NCI-H2227 (cell line): ENCODE results near the gene LAMA4.

Source experiments
- DNase-seq: peaks from one replicate; lab custom pipeline; 2025; ENCODE audit not compliant: unreplicated experiment; lab: John Stamatoyannopoulos, UW

LAMA4 gene

DNA sequence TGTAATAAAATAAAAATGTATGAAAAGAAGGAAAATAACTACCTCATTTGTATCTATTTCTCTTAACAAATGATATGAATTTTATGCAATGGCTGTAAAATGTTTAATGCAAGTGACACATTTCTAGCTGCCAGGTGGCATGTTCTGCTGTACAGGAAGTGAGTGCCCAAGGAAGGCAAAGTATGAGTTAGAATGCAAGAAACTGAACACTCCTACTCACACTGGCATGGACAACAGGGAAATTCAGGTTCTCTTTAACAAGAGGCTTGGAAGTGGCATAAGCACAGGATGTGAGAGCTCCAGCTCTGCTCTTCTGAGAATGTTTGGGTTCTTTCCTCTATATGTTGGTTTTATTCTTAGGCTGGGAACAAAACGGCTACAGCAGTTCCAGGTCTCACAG lies 20.4 kb upstream of the LAMA4 start:
- DNase-seq = no peak

DNA sequence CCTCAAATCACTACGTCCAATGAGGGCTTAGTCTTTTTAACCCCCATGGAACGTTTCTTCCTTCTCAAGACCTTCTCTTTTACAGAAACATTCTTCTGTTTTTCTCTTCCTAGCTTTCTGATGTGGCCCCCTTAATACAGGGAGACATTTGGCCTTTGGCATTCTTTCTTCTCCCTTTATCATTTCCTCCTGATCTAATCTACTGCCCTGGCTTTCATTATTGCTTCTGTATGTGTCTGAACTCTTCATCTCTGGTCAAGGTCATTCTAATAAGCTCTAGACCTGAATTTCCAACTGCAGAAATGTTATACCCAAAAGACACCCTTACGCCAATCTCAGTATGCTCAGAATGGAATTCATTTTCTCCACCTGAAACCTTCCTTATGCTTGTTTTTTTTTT lies 18.4 kb upstream of the LAMA4 start:
- no peak for DNase-seq

DNA sequence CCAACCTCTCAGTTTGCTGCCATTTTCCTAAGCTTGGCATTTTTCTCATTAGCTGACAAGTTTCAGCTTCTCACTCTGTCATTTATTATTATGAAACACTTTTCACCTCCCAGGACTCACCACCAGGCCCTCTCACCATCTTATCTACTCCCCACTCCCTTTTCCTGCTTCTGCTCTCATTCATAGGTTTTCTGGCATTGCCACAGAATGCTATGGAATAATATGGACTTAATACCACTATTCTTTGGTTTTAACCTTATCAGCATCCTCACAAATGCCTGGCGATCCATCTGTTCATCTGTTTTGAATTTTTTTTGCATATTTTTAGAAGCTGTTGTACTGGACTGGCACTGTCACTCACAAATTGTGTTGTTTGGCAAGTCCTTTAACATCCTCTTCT lies 16.4 kb upstream of the LAMA4 start:
- no peak for DNase-seq

DNA sequence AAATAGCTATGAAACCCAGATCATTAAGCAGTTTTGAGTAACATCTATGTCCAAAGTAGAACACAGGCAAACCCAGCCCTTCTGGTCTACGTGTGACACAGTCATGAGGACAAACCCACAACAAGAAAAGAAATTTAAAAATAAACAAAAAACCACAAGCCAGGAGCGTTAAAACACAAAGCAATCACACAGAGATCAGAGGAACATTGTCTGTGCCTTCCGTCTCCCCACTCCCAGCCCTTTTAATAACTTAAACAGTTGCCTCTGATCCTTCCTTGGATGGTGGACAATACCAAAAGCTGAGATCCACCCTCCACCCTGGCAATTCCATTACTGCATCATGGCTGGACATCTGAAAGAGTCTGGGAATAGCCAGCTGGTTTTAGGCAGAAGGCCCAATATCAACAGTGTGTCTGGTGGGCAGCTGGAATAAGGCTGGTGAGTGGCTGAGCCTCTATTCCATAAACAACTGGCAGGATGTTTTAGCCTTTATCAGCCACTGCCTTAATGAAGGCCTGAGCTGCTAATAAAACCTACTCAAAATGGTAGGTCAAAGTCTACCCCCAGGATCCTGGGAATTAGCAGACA lies 15.7 kb upstream of the LAMA4 start:
- no peak for DNase-seq

DNA sequence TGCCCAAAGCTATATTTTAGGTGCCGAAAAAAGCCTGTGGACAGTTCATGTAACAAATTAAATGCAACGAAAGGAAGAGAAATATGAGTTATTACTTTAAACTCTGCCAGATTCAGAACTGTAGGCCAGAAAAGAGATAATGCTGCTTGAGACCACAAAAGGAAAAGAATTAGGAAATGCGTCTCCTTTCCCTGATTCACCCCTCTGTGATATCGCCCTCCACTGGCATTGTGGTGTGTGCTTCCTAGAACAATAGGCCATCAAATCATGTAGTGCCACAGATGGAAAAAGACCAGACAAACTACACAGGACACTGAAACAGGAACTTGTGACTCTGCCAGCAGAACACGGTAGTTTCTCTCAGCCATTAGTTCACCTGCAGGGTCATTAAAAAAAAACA lies 14.7 kb upstream of the LAMA4 start:
- no peak for DNase-seq

DNA sequence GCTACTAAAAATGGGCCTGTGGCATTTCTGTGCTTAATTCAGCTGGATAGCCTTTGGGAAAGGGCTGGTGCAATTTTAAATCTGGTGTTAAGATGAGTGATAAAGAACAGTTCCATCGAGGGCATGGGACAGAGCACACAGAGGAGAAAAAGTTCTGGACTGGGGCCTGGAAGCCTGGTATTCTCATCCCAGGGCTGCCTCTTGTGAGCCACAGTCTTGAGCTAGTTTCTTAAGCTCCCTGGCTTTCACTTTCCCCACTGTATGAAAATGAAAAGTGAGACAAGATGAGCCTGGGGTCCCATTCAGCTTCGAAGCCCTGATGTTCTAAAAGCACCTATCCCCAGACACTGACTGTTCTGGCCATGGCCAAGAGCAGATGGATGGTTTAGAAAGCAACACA lies 14.3 kb upstream of the LAMA4 start:
- no peak for DNase-seq

DNA sequence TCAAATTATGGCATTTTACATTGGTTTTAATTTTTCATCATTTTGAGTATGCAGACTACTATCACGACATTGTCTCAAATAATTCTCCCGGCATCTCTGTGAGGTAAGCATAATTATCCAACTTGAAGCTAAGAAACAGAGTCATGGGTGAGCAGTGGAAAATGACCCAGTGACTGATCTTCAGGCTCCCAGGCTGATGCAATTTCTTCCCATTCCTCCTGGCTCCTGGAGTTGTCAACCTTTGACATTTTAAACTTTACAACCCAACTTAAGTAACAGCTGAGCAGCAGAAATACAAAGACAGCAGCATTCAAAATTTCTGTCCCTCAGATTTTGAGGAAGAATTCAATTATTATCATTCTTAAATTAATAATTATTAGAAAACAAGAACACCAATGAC lies 13.7 kb upstream of the LAMA4 start:
- no peak for DNase-seq

DNA sequence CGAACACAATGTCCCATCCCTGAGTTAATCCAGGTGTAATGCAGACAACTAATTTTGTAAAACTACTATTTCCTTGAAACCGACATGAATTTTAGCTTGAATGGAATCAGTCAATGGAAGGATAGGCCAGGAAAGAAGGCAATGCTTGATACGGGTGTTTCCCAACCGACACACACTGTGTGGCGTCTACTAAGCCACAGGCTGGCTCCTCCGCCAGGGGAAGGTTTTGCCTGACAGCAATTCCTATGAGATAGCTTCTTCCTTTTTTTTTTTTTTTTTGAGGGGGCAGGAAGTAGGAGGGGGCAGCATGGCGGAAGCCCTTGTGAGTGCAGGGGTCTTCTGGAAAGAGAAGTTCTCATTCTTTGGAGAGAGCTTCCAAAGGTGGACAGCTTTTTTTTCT lies 12.0 kb upstream of the LAMA4 start:
- DNase-seq = no peak

DNA sequence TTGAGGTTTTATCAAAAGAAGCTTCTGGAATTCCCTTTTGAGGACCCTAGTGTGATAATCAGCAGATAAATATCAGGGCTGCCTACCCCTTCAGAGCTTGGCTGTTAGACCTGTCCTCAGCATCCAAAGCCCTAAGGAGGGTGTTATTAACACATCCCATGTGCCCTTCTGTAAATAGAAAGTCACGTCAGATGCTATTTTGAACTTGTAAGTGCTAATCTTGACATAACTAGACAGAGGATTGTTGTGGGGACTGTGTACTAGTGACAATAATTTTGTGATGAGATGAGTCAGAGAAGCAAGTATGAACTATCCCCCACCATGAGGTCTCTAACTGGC lies 4.9 kb upstream of the LAMA4 start:
- DNase-seq = no peak

DNA sequence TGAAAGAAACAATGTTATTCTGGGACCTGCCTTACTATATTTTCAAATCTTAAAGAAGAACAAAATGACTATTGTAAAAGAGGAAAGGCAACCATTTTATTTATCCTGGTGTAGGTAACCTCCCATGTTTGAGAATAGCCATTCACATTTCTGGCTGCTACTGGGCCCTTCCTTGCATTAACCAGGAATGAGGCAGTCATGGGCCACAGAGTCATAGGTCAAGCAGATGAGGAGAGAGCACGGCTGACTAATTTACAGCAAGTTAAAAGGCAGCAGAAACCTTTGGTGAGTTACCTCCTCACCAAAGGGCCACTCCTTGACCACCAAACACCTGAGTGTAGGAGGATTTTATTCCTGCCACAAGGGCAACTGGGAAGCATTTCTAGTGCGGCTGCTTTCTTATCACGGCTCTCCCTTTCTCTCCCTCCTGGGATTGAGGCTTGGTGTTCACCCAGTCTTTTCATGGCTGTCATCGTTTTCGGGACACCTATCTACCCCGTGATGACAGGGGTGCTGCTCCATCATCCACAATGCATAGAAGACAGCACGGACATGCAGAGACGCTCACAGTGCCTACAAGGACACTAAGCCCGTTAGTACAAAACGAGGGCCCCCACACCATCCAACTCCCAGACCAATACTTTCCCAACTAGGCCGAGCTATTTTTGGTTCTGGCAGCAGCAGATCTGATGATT lies 4.4 kb upstream of the LAMA4 start:
- DNase-seq = no peak

DNA sequence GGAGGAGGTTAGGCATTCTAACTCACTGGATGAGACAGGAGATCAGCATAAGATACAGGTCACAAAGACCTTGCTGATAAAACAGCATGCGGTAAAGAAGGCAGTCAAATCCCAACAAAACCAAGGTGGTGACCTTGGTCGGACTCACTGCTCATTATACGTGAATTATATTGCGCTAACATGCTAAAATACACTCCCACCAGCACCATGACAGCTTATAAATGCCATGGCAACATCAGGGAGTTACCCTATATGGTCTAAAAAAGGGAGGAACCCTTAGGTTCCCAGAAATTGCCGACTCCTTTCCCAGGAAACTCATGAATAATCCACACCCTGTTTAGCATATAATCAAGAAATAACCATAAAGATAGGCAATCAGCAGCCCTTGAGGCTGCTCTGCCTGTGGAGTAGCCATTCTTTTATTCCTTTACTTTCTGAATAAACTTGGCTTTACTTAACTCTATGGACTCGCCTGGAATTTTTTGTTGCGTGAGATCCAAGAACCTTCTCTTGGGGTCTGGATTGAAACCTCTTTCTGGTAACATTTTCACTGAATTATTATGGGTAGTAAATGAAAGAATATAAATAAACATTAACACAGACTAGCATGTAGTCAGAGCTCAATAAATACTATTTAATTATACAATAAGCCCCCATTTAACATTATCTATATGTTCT lies 3.0 kb upstream of the LAMA4 start:
- DNase-seq = no peak

DNA sequence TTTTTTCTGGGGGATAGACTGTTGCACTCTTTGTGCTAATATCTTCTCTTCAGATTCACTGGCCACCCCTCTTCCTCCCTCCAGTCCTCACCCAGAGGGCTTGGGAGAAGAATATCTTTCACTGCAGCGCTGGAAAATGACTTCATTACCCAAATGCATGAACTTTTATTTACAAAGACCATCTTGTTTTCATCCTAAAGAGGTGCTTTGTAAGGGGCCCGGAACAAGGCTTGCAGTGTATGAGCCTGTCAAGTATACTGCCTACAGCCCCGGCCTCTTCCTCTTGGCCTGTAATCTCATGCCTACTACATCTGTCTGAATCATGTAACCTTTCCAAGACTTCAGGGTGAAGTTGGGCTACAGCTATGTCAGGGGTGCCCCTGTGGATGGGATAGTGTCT lies 554 bp upstream of the LAMA4 start:
- no peak for DNase-seq

DNA sequence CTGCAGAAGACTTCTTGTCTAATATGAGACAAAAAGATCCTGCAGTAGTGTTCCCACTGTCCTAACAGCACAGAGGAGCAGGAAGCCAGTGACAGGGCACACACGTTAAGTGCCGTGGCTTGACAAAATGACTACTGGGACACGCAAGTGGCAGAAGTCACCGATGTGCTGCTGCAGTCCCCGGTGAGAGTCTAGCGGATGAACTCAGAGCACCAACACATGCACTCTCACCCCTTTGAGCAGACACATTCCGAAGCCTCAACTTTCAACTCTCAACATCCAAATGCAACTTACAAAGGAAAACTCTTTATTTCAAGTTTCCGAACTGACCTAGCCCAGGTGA lies 898 bp downstream of the LAMA4 start:
- DNase-seq = no peak

DNA sequence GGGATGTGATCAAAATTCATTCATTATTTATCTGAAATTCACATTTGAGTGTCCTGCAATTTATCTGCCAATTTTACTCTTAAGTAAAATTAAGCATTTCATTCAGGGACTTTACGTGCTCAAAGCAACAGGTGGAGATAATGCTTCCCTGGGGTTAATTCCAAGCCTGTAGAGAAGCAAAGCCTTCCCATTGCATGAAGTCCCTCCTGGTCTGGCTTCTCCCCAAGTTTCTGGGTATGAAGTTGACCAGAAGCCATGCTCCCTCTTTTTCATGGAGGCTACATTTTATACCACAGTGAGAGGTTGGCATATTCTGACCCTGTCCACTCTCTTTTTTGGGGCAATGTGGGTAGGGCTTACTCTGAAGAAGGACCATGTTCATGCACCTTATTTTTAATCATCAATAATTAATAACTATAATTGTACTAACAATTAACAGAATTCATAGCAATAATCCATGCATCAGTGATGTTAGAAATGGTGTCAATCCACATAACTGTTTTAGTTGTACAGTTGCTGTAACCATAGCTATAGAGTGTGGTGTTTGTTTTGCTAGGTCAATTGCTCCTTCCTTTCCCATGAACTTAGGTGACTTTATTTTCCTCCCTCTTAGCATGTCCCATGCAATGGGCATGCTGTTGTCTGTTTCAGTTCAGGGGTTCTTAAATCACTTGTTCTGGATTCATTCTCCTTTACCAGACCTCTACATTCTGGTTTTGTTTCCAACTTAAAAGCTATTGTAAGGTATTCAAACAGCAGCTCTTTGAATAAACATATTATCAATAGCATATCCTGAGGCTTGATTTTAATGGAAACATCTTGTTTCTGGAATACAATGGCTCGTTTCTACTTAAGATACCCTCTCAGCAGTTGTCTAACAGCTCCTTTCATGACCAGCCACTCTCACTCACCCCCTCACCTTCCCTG lies 1.5 kb downstream of the LAMA4 start:
- DNase-seq = no peak

DNA sequence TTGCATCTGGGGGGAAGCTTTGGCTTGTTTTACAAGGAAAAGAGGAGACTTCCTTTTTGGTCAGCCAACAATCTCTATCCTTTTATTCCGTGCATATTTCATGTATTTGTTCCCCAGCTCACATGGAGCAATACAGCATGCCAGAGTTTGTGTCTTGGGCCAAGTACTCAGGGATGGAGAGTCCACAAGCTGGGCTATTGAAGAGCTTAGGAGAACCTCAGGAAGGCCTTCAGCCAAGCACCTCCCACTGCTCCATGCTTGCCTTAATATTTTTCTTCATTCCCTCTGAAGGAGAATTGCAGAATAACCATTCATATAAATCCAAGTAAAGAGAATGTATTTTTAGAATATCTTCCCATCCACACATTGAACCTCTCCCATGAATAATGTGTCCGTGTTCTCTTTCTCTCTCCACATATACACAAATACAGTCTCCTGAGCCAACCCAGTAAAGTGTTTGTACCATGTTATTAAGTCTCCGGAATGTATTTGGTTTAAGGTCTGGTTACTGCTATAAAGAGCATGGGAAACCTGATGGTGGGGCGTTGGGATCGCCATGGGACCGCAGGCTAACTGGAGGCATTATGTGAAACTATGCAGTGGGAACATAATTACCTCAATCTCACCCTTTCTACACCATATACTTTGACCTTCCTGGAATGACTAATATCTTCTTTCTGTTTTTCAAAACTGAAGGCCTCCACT lies 3.0 kb downstream of the LAMA4 start:
- DNase-seq = peak; percentile 24

DNA sequence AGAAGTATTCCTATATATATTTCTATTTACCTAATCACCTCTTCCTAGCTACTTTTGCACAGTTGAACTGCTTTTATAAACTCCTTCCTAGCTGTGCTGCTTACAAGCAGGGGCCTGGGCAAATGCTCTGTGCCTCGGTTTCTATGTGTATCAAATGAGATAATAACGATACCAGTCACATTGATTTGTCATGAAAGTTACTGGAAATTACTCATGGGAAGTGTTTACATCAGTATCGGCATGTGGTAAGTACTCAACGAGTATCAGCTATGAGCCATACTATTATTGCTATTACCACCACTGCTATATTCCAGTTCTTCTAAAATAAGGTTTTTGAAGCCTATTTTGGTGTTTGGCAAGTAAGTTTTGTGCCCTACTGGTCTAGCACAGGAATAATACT lies 4.9 kb downstream of the LAMA4 start:
- DNase-seq = no peak

DNA sequence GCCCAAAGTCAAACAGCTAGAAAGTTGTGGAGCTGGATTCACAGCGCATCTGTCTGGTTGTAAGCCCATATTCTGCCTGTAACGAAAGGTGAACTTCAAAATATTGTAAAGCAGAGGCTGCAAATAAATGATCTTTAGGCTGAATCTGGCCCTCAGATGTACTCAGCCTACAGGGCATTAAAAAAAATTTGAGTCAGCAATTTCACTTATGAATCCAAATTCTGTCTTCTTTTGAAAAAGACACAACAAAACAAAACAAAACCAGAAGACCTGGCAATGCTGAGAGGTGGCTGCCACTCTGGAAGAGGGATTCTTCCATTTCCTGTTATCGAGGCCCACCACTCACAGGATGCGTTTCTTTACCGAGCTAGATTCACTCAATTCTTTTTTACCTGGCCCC lies 7.1 kb downstream of the LAMA4 start:
- no peak for DNase-seq

DNA sequence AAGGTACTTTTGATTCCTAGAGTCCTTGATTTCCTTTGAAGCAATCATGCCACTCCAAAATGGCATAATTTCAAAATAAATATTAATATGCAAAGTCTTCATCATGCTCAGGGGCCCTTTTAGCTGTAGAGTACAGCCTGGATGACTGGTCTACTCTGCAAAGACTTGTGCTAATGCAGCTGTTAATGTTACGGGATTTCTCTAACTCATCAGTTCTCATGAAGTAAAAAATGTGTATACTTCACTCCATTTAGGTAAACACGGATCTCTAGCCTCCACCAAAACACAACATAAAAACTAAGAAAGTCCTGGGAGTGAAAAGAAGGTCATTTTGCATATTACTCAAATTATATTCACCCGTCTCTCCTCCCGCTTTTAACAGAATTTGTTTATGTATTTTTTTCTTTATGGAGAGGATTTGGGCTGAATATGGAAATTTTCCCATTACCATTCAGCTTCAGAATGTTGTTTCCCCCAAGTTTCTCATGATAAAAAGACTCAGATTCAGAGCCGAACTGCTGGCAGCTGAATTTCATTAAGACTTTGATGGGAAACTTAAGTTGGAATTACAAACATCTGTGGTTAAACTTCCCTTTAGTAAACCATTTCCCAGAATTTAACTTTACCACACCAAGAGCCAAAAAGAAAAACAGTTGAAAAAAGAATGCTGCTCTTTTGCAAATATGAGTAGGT lies 8.7 kb downstream of the LAMA4 start:
- DNase-seq = no peak

DNA sequence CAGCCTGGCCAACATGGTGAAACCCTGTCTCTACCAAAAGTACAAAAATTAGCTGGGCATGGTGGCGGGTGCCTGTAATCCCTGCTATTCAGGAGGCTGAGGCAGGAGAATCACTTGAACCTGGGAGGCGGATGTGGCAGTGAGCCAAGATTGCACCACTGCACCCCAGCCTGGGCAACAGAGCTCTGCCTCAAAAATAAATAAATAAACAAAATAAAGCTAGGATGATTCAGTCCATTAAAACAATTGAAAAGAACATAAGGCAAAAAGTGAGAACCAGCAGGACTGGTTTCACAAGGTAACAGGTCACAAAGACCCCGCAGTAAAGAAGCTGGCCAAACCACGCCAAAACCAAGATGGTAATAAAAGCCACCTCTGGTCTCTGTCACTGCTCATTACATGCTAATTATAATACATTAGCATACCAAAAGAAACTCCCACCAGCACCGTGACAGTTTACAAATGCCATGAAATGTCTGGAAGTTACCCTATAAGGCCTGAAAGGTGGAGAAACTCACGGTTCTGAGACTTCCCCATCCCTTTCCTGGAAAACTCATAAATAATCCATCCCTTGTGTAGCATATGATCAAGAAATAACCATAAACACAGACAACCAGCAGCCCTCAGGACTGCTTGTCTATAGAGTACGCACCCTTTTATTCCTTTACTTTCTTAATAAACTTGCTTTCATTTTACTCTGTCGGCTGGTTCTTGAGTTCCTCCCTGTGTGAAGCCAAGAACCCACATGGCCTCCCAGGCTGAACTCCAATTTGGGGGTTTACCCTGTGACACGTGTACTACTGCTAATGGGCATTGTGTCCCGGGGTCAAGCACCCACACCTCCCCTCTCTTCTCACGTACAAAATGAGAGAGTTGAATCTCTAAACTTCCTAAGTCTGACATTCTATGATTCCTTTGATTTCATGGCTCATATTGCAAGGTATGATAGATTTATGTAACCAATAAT lies 10.2 kb downstream of the LAMA4 start:
- DNase-seq = no peak
